Panc1 (cell line): ENCODE measurements around the gene TAL1. TPM values are rescaled to one million over a fixed set of nuclear protein-coding genes. Genes with fewer than 3 reads are reported as not detected.
"Not testable (repeated sequence)": the region's sequence is repeated elsewhere in the genome, so short reads cannot be mapped to it uniquely, and the experiment has no call there.

ENCODE experiments used
- ATAC-seq: fragments of 200-7000 bp; cut with Tn5 transposase; 2 replicates; pipeline ENCODE4 v1.9.1; 2020; ENCODE audit warnings: mild to moderate bottlenecking, moderate library complexity
- BruUV-seq: library from RNA; stranded (reverse); fragments of 400-500 nt; replicated peaks from 2 replicates; lab custom pipeline; 2021; lab: Mats Ljungman, UMichigan
- CTCF ChIA-PET: fragments of 300-600 bp; sonication (Branson Sonifier 250); formaldehyde crosslinking; loops from one replicate; lab custom pipeline; 2022; ENCODE audit warnings: antibody characterized with exemption; lab: Charles Lee
- POLR2A ChIA-PET: fragments of 300-600 bp; sonication (Branson Sonifier 250); formaldehyde crosslinking; loops from one replicate; lab custom pipeline; 2022; ENCODE audit warnings: antibody characterized with exemption; lab: Charles Lee
- DNase-seq: peaks from one replicate; pipeline ENCODE4 v3.0.0-alpha.2; 2010; ENCODE audit warnings: low read depth, low spot score
- H3K27ac ChIP-seq: 2 replicates; pipeline ENCODE4 v1.5.1; 2011; ENCODE audit warnings: mild to moderate bottlenecking, low read length, inconsistent platforms
- H3K27me3 ChIP-seq: fragments of 200-500 bp; sonication (Bioruptor generic); 2 replicates; pipeline ENCODE4 v1.6.0; 2014; ENCODE audit warnings: low read length, inconsistent platforms; ENCODE audit not compliant: control insufficient read depth, insufficient read depth
- H3K36me3 ChIP-seq: fragments of 200-500 bp; sonication (Bioruptor generic); 2 replicates; pipeline ENCODE4 v1.5.1; 2014; ENCODE audit warnings: inconsistent platforms, mild to moderate bottlenecking, low read length, moderate library complexity; ENCODE audit not compliant: control insufficient read depth, insufficient read depth
- H3K4me1 ChIP-seq: 2 replicates; pipeline ENCODE4 v1.5.1; 2011; ENCODE audit warnings: inconsistent platforms, mild to moderate bottlenecking, low read length, moderate library complexity; ENCODE audit not compliant: control insufficient read depth, insufficient read depth
- H3K4me3 ChIP-seq, 2 experiments: 2 replicates each; pipeline ENCODE4 v1.5.1; 2011 to 2012; ENCODE audit warnings: low read depth in 2 of 2, low read length in 2 of 2, mild to moderate bottlenecking in 2 of 2, inconsistent platforms in 1 of 2, moderate library complexity in 1 of 2
- H3K9me3 ChIP-seq: fragments of 200-500 bp; sonication (Bioruptor generic); 2 replicates; pipeline ENCODE4 v1.5.1; 2014; ENCODE audit warnings: low read depth, mild to moderate bottlenecking, inconsistent platforms, low read length, moderate library complexity; ENCODE audit not compliant: control insufficient read depth, insufficient read depth
- CTCF ChIP-seq: fragments of 450-650 bp; IDR thresholded peaks from 2 replicates; pipeline ENCODE4 v1.5.1; 2017; ENCODE audit warnings: mild to moderate bottlenecking
- POLR2AphosphoS5 ChIP-seq: IDR thresholded peaks from 2 replicates; pipeline ENCODE4 v1.6.1; 2012; ENCODE audit warnings: mild to moderate bottlenecking, low read depth, low read length, moderate library complexity
- REST ChIP-seq, 2 experiments: IDR thresholded peaks; 2 replicates each; pipeline ENCODE4 v1.6.1; 2011 to 2012; ENCODE audit warnings: low read depth in 2 of 2, control low read depth in 1 of 2, low read length in 1 of 2, mild to moderate bottlenecking in 1 of 2, moderate library complexity in 1 of 2; ENCODE audit not compliant: insufficient read depth in 1 of 2
- SIN3A ChIP-seq: IDR thresholded peaks from 2 replicates; pipeline ENCODE4 v1.6.1; 2012; ENCODE audit warnings: low read depth, mild to moderate bottlenecking, low read length, moderate library complexity, borderline replicate concordance; ENCODE audit not compliant: insufficient read depth
- TCF7L2 ChIP-seq: IDR thresholded peaks from 2 replicates; pipeline ENCODE4 v1.6.1; 2011; ENCODE audit warnings: mild to moderate bottlenecking, low read depth, low read length, inconsistent platforms
- in situ Hi-C: cut with HindIII; loops from 2 replicates; pipeline ENCODE4 v1.10.0; 2016; ENCODE audit warnings: low sequenced_read_pairs, low pct_unique_long_range_greater_than_20kb
- intact Hi-C: fragments of 100-400 bp; cut with micrococcal nuclease; formaldehyde crosslinking; loops from one replicate; pipeline ENCODE4 v1.10.0; 2022; ENCODE audit not compliant: unreplicated experiment
- total RNA-seq: library from RNA; stranded (reverse); gene quantifications from one replicate; pipeline ENCODE4 v1.2.1, GENCODE V29; 2021; ENCODE audit not compliant: unreplicated experiment

Gene TAL1
- total RNA-seq, 1 experiment from 2014 or later, result 0.05 TPM

- ATAC-seq (no peak), DNase-seq (no peak)
- H3K9me3 ChIP-seq, result no peaks in the 10 kb centered on the region
- H3K4me1 ChIP-seq, result no peaks in the 10 kb centered on the region
- H3K36me3 ChIP-seq, result no peaks in the 10 kb centered on the region
- no peak overlapping the region for H3K27ac ChIP-seq
- no peak overlapping the region for H3K4me3 ChIP-seq
- POLR2A ChIA-PET, result no interaction called here
- BruUV-seq, result no TSS peak
- CTCF ChIA-PET, result no interaction called here
- peaks cover 3% of the 10 kb centered on the region for H3K27me3 ChIP-seq
- TF ChIP-seq REST (IDR thresholded peaks at IDR 0.05; ENCODE audit: insufficient read depth in 1 of 2, low read depth in 2 of 2, low read length in 1 of 2), result no peak
- TF ChIP-seq CTCF, result no peak
- intact Hi-C loops, result no loop called here
- in situ Hi-C loops, result no loop called here
These were observed 26.1 kb downstream of the TAL1 start for GRCh38 chr1:47205918-47206317.

- H3K4me3 ChIP-seq, DNase-seq, POLR2A ChIA-PET, H3K9me3 ChIP-seq, H3K36me3 ChIP-seq, ATAC-seq, BruUV-seq, H3K27ac ChIP-seq, intact Hi-C loops, H3K4me1 ChIP-seq, in situ Hi-C loops, H3K27me3 ChIP-seq, CTCF ChIA-PET: not testable (repeated sequence)
These were observed 28.5 kb downstream of the TAL1 start for GRCh38 chr1:47203504-47203903.

GRCh38 chr1:47201179-47201578, 30.8 kb downstream of the TAL1 start:
- peaks cover 5% of the 10 kb centered on the region for H3K27me3 ChIP-seq
- CTCF ChIA-PET, result no interaction called here

More at GRCh38 chr1:47201179-47201578, 30.8 kb downstream of the TAL1 start:
- Histone ChIP-seq H3K4me1 (no peaks in the 10 kb centered on the region), H3K4me3 (no peak overlapping the region), H3K27ac (no peak overlapping the region), H3K9me3 (no peaks in the 10 kb centered on the region), H3K36me3 (no peaks in the 10 kb centered on the region)
- ATAC-seq (no peak), DNase-seq (no peak)
- TF ChIP-seq SIN3A (no peak), TCF7L2 (no peak), REST (IDR thresholded peaks at IDR 0.05; ENCODE audit: insufficient read depth in 1 of 2, low read depth in 2 of 2, low read length in 1 of 2) (no peak), POLR2AphosphoS5 (no peak), CTCF (no peak)
- BruUV-seq, result no TSS peak
- intact Hi-C loops, result no loop called here
- POLR2A ChIA-PET, result interaction anchor here (0.6 kb wide), 1 partner anchor 233 kb away, joined by 4 read pairs; no protein-coding TSS in a partner anchor
- in situ Hi-C loops, result no loop called here
